IPS-20b (cell line): ENCODE results near the gene SYMPK.

Experiments used
- H3K27ac ChIP-seq: one replicate; pipeline ENCODE4 v1.5.1; 2013; ENCODE audit warnings: low read length
- H3K27me3 ChIP-seq: 2 replicates; pipeline ENCODE4 v1.6.1; 2013; ENCODE audit warnings: mild to moderate bottlenecking, low read length, inconsistent platforms; ENCODE audit not compliant: insufficient read depth
- H3K36me3 ChIP-seq: 2 replicates; pipeline ENCODE4 v1.6.1; 2013; ENCODE audit warnings: low read depth, mild to moderate bottlenecking, inconsistent platforms, low read length, moderate library complexity; ENCODE audit not compliant: insufficient read depth
- H3K4me1 ChIP-seq: 2 replicates; pipeline ENCODE4 v1.6.1; 2013; ENCODE audit warnings: mild to moderate bottlenecking, control low read depth, inconsistent platforms, low read length, moderate library complexity; ENCODE audit not compliant: insufficient read depth
- H3K4me3 ChIP-seq: 2 replicates; pipeline ENCODE4 v1.5.1; 2013; ENCODE audit warnings: mild to moderate bottlenecking, low read length, inconsistent platforms
- H3K9ac ChIP-seq: 2 replicates; pipeline ENCODE4 v1.6.1; 2013; ENCODE audit warnings: low read depth, mild to moderate bottlenecking, inconsistent platforms, low read length, moderate library complexity
- H3K9me3 ChIP-seq: 2 replicates; pipeline ENCODE4 v1.6.1; 2013; ENCODE audit warnings: mild to moderate bottlenecking, low read depth, low read length, inconsistent platforms; ENCODE audit not compliant: insufficient read depth

SYMPK gene

GRCh38 chr19:45827459-45828093 lies 35.4 kb downstream of the SYMPK start:
- Histone ChIP-seq H3K9ac (no peak overlapping the region), H3K9me3 (no peaks in the 10 kb centered on the region), H3K27ac (no peak overlapping the region), H3K27me3 (no peaks in the 10 kb centered on the region), H3K4me3 (no peak overlapping the region), H3K36me3 (peaks cover 97% of the 10 kb centered on the region), H3K4me1 (no peaks in the 10 kb centered on the region)

GRCh38 chr19:45826934-45827333 lies 36.0 kb downstream of the SYMPK start:
- peaks cover 95% of the 10 kb centered on the region for H3K36me3 ChIP-seq
- no peak overlapping the region for H3K4me3 ChIP-seq
- no peaks in the 10 kb centered on the region for H3K9me3 ChIP-seq
- H3K27ac ChIP-seq: no peak overlapping the region
- no peak overlapping the region for H3K9ac ChIP-seq
- H3K27me3 ChIP-seq: no peaks in the 10 kb centered on the region
- no peaks in the 10 kb centered on the region for H3K4me1 ChIP-seq

GRCh38 chr19:45825917-45826893 lies 36.7 kb downstream of the SYMPK start:
- Histone ChIP-seq H3K4me3 (no peak overlapping the region), H3K4me1 (no peaks in the 10 kb centered on the region), H3K27ac (no peak overlapping the region), H3K9ac (no peak overlapping the region), H3K36me3 (peaks cover 95% of the 10 kb centered on the region), H3K9me3 (no peaks in the 10 kb centered on the region), H3K27me3 (no peaks in the 10 kb centered on the region)

- Histone ChIP-seq H3K36me3 (peaks cover 97% of the 10 kb centered on the region), H3K9me3 (no peaks in the 10 kb centered on the region), H3K4me3 (no peak overlapping the region), H3K4me1 (no peaks in the 10 kb centered on the region), H3K27me3 (no peaks in the 10 kb centered on the region), H3K9ac (no peak overlapping the region), H3K27ac (no peak overlapping the region)
Measured at GRCh38 chr19:45825263-45825605, 37.7 kb downstream of the SYMPK start.

- Histone ChIP-seq H3K9ac (no peak overlapping the region), H3K27me3 (no peaks in the 10 kb centered on the region), H3K4me3 (no peak overlapping the region), H3K9me3 (no peaks in the 10 kb centered on the region), H3K4me1 (no peaks in the 10 kb centered on the region), H3K27ac (no peak overlapping the region), H3K36me3 (peaks cover 97% of the 10 kb centered on the region)
Measured at GRCh38 chr19:45824531-45825262, 38.2 kb downstream of the SYMPK start.

- no peaks in the 10 kb centered on the region for H3K27me3 ChIP-seq
- H3K9me3 ChIP-seq: no peaks in the 10 kb centered on the region
- no peaks in the 10 kb centered on the region for H3K4me1 ChIP-seq
- no peak overlapping the region for H3K9ac ChIP-seq
- no peak overlapping the region for H3K4me3 ChIP-seq
- no peak overlapping the region for H3K27ac ChIP-seq
- peaks cover 95% of the 10 kb centered on the region for H3K36me3 ChIP-seq
Measured at GRCh38 chr19:45824041-45824471, 38.9 kb downstream of the SYMPK start.

- Histone ChIP-seq H3K27ac (no peak overlapping the region), H3K9ac (no peak overlapping the region), H3K9me3 (no peaks in the 10 kb centered on the region), H3K27me3 (no peaks in the 10 kb centered on the region), H3K36me3 (peaks cover 86% of the 10 kb centered on the region), H3K4me3 (no peak overlapping the region), H3K4me1 (peaks cover 3% of the 10 kb centered on the region; the same call in 1 of the 2 replicates)
Measured at GRCh38 chr19:45823182-45823581, 39.8 kb downstream of the SYMPK start.

- Histone ChIP-seq H3K27ac (no peak overlapping the region), H3K36me3 (peaks cover 82% of the 10 kb centered on the region), H3K27me3 (no peaks in the 10 kb centered on the region), H3K4me3 (no peak overlapping the region), H3K9ac (no peak overlapping the region), H3K4me1 (peaks cover 8% of the 10 kb centered on the region; the same call in 1 of the 2 replicates), H3K9me3 (no peaks in the 10 kb centered on the region)
Measured at GRCh38 chr19:45822716-45823115, 40.2 kb downstream of the SYMPK start.

- Histone ChIP-seq H3K27me3 (no peaks in the 10 kb centered on the region), H3K9me3 (no peaks in the 10 kb centered on the region), H3K4me1 (peaks cover 11% of the 10 kb centered on the region; the same call in 1 of the 2 replicates), H3K9ac (no peak overlapping the region), H3K4me3 (no peak overlapping the region), H3K27ac (no peak overlapping the region), H3K36me3 (peaks cover 70% of the 10 kb centered on the region)
Measured at GRCh38 chr19:45821570-45821969, 41.4 kb downstream of the SYMPK start.

- Histone ChIP-seq H3K9ac (no peak overlapping the region), H3K27me3 (no peaks in the 10 kb centered on the region), H3K4me1 (peaks cover 11% of the 10 kb centered on the region; the same call in 1 of the 2 replicates), H3K9me3 (no peaks in the 10 kb centered on the region), H3K4me3 (no peak overlapping the region), H3K36me3 (peaks cover 66% of the 10 kb centered on the region), H3K27ac (no peak overlapping the region)
Measured at GRCh38 chr19:45821103-45821521, 41.8 kb downstream of the SYMPK start.

- Histone ChIP-seq H3K9ac (no peak overlapping the region), H3K27me3 (no peaks in the 10 kb centered on the region), H3K4me1 (peaks cover 11% of the 10 kb centered on the region; the same call in 1 of the 2 replicates), H3K9me3 (no peaks in the 10 kb centered on the region), H3K36me3 (peaks cover 60% of the 10 kb centered on the region), H3K4me3 (no peak overlapping the region), H3K27ac (no peak overlapping the region)
Measured at GRCh38 chr19:45820413-45821102, 42.4 kb downstream of the SYMPK start.
